Measurements from ENCODE around the gene BNIP3.
"Not testable (repeated sequence)": the region's sequence is repeated elsewhere in the genome, so short reads cannot be mapped to it uniquely, and the experiment has no call there.

The BNIP3 gene

GRCh38 chr10:131977323-131978096 lies 4.2 kb downstream of the BNIP3 start:
- DNase-seq (ENCODE audit: low read depth): no peak

GRCh38 chr10:131975796-131976195 lies 5.9 kb downstream of the BNIP3 start:
- DNase-seq (ENCODE audit: low read depth): no peak

GRCh38 chr10:131975003-131975402 lies 6.7 kb downstream of the BNIP3 start:
- no peak for DNase-seq (ENCODE audit: low read depth)

- no peak for DNase-seq (ENCODE audit: low read depth)
Observed at GRCh38 chr10:131974034-131974817, 7.5 kb downstream of the BNIP3 start.

GRCh38 chr10:131973160-131973951 lies 8.4 kb downstream of the BNIP3 start:
- DNase-seq (ENCODE audit: low read depth): no peak

- no peak for DNase-seq (ENCODE audit: low read depth)
Observed at GRCh38 chr10:131972474-131973071, 9.2 kb downstream of the BNIP3 start.

- no peak for DNase-seq (ENCODE audit: low read depth)
Observed at GRCh38 chr10:131971591-131971990, 10.1 kb downstream of the BNIP3 start.

- DNase-seq (ENCODE audit: low read depth): no peak
Observed at GRCh38 chr10:131970946-131971345, 10.8 kb downstream of the BNIP3 start.

- DNase-seq (ENCODE audit: low read depth): no peak
Observed at GRCh38 chr10:131968949-131969348, 12.8 kb downstream of the BNIP3 start.

- no peak for DNase-seq (ENCODE audit: low read depth)
Observed at GRCh38 chr10:131964298-131964697, 17.4 kb downstream of the BNIP3 start.

GRCh38 chr10:131963811-131964210 lies 17.9 kb downstream of the BNIP3 start:
- no peak for DNase-seq (ENCODE audit: low read depth)

GRCh38 chr10:131963350-131963749 lies 18.4 kb downstream of the BNIP3 start:
- no peak for DNase-seq (ENCODE audit: low read depth)

GRCh38 chr10:131961777-131962662 lies 19.7 kb downstream of the BNIP3 start:
- no peak for DNase-seq (ENCODE audit: low read depth)

GRCh38 chr10:131961047-131961776 lies 20.5 kb downstream of the BNIP3 start:
- DNase-seq (ENCODE audit: low read depth): no peak

GRCh38 chr10:131960631-131961046 lies 21.1 kb downstream of the BNIP3 start:
- DNase-seq (ENCODE audit: low read depth): no peak

- DNase-seq (ENCODE audit: low read depth): no peak
Observed at GRCh38 chr10:131959841-131960240, 21.9 kb downstream of the BNIP3 start.

- no peak for DNase-seq (ENCODE audit: low read depth)
Observed at GRCh38 chr10:131955591-131956340, 26.0 kb downstream of the BNIP3 start.

GRCh38 chr10:131954356-131954965 lies 27.3 kb downstream of the BNIP3 start:
- DNase-seq (ENCODE audit: low read depth): no peak

- DNase-seq (ENCODE audit: low read depth): not testable (repeated sequence)
Observed at GRCh38 chr10:131949908-131950307, 31.8 kb downstream of the BNIP3 start.
